Stimulated activated CD8-positive, alpha-beta memory T cell treated with anti-CD3 and anti-CD28 coated beads, Interleukin-12 subunit alpha, Interleukin-12 subunit beta, amount 100 ng/mL, for 4 hours (primary cell): ENCODE measurements around the gene COL20A1.

ENCODE experiments used
- DNase-seq: peaks from one replicate; pipeline ENCODE4 v3.0.0-alpha.2; 2020; ENCODE audit warnings: low read depth

The COL20A1 gene

GRCh38 chr20:63278661-63279060, 14.3 kb upstream of the COL20A1 start:
- no peak for DNase-seq

- DNase-seq, result no peak
Measured at GRCh38 chr20:63279931-63280330, 13.1 kb upstream of the COL20A1 start.

GRCh38 chr20:63280371-63280770, 12.6 kb upstream of the COL20A1 start:
- DNase-seq, result no peak

GRCh38 chr20:63280929-63281545, 11.9 kb upstream of the COL20A1 start:
- DNase-seq, result no peak

- no peak for DNase-seq
Measured at GRCh38 chr20:63281742-63282665, 11.0 kb upstream of the COL20A1 start.

GRCh38 chr20:63282946-63283345, 10.0 kb upstream of the COL20A1 start:
- no peak for DNase-seq

- DNase-seq, result no peak
Measured at GRCh38 chr20:63283397-63284082, 9.4 kb upstream of the COL20A1 start.

GRCh38 chr20:63284083-63284440, 8.9 kb upstream of the COL20A1 start:
- DNase-seq, result no peak

GRCh38 chr20:63284544-63284949, 8.4 kb upstream of the COL20A1 start:
- DNase-seq, result no peak

- DNase-seq, result no peak
Measured at GRCh38 chr20:63284981-63285524, 7.9 kb upstream of the COL20A1 start.

GRCh38 chr20:63285636-63286615, 7.1 kb upstream of the COL20A1 start:
- DNase-seq, result no peak

GRCh38 chr20:63286781-63287696, 5.9 kb upstream of the COL20A1 start:
- DNase-seq, result no peak

GRCh38 chr20:63287697-63288580, 5.0 kb upstream of the COL20A1 start:
- DNase-seq, result no peak

GRCh38 chr20:63288581-63289251, 4.3 kb upstream of the COL20A1 start:
- DNase-seq, result no peak

- DNase-seq, result no peak
Measured at GRCh38 chr20:63289311-63290135, 3.5 kb upstream of the COL20A1 start.

- DNase-seq, result no peak
Measured at GRCh38 chr20:63290136-63290676, 2.8 kb upstream of the COL20A1 start.

GRCh38 chr20:63290677-63291472, 2.1 kb upstream of the COL20A1 start:
- DNase-seq, result peak; percentile 33
